ENCODE results near the gene RBM25.

GRCh38 chr14:73022051-73022450, 36.3 kb upstream of the RBM25 start:
- no peak for TF ChIP-seq CTCF (IDR thresholded peaks at IDR 0.05)
- TF ChIP-seq POLR2A (IDR thresholded peaks at IDR 0.05) = no peak

Measured in testis (tissue), 2 donors.